Measurements from ENCODE around the gene TEX54. TPM values are rescaled to one million over a fixed set of nuclear protein-coding genes. Genes with fewer than 3 reads are reported as not detected.

Gene TEX54
- total and polyA plus RNA-seq, 2 donors (not counting 1 experiment from before 2014, with no cell fraction given), result not detected

- no peak overlapping the region for H2AFZ ChIP-seq (ENCODE audit: low read length)
- H3K27ac ChIP-seq (ENCODE audit: insufficient read depth, low read length), result no peak overlapping the region
- H4K20me1 ChIP-seq (ENCODE audit: control insufficient read depth, extremely low read depth, insufficient read depth, low read length), result no peaks in the 10 kb centered on the region
- no peak for DNase-seq (ENCODE audit: low read depth in 2 of 2)
- no peak overlapping the region for H3K4me2 ChIP-seq (ENCODE audit: extremely low read depth, insufficient read depth, low read length)
- peaks cover 3% of the 10 kb centered on the region for H3K36me3 ChIP-seq (ENCODE audit: control insufficient read depth, insufficient read depth, low read length)
- no peak overlapping the region for H3K9ac ChIP-seq (ENCODE audit: insufficient read depth, low read length)
- H3K79me2 ChIP-seq (ENCODE audit: control insufficient read depth, insufficient read depth, low read length), result no peaks in the 10 kb centered on the region
- no peak for TF ChIP-seq CTCF (conservative IDR thresholded peaks at IDR 0.05 in 1 of 2, IDR thresholded peaks at IDR 0.05 in 1 of 2; ENCODE audit: low read depth in 1 of 2, low read length in 2 of 2)
- TF ChIP-seq EZH2 (IDR thresholded peaks at IDR 0.05; ENCODE audit: low read length, missing control alignments), result no peak
- no peak overlapping the region for H3K4me3 ChIP-seq (replicated peaks in 1 of 4; ENCODE audit: control extremely low read depth in 1 of 4, insufficient read depth in 1 of 4, low read depth in 3 of 4, low read length in 4 of 4)
- H3K9me3 ChIP-seq (ENCODE audit: control insufficient read depth, insufficient read depth, low read depth, low read length), result no peaks in the 10 kb centered on the region
- no peaks in the 10 kb centered on the region for H3K4me1 ChIP-seq (ENCODE audit: control insufficient read depth, extremely low read depth, insufficient read depth, low read length)
- H3K27me3 ChIP-seq (ENCODE audit: control insufficient read depth, insufficient read depth, low read length), result no peaks in the 10 kb centered on the region
Measured at GRCh38 chr11:62847767-62848314, 15.2 kb upstream of the TEX54 start.

- no peaks in the 10 kb centered on the region for H3K9me3 ChIP-seq (ENCODE audit: control insufficient read depth, insufficient read depth, low read depth, low read length)
- no peaks in the 10 kb centered on the region for H3K79me2 ChIP-seq (ENCODE audit: control insufficient read depth, insufficient read depth, low read length)
- H3K36me3 ChIP-seq (ENCODE audit: control insufficient read depth, insufficient read depth, low read length), result no peaks in the 10 kb centered on the region
- H3K4me1 ChIP-seq (ENCODE audit: control insufficient read depth, extremely low read depth, insufficient read depth, low read length), result peaks cover 5% of the 10 kb centered on the region
- TF ChIP-seq EZH2 (IDR thresholded peaks at IDR 0.05; ENCODE audit: low read length, missing control alignments), result no peak
- no peak for TF ChIP-seq CTCF (conservative IDR thresholded peaks at IDR 0.05 in 1 of 2, IDR thresholded peaks at IDR 0.05 in 1 of 2; ENCODE audit: low read depth in 1 of 2, low read length in 2 of 2)
- DNase-seq (ENCODE audit: low read depth in 2 of 2), result no peak
- H3K27me3 ChIP-seq (ENCODE audit: control insufficient read depth, insufficient read depth, low read length), result no peaks in the 10 kb centered on the region
- no peak overlapping the region for H3K27ac ChIP-seq (ENCODE audit: insufficient read depth, low read length)
- no peak overlapping the region for H3K9ac ChIP-seq (ENCODE audit: insufficient read depth, low read length)
- no peak overlapping the region for H2AFZ ChIP-seq (ENCODE audit: low read length)
- no peak overlapping the region for H3K4me3 ChIP-seq (replicated peaks in 1 of 4; ENCODE audit: control extremely low read depth in 1 of 4, insufficient read depth in 1 of 4, low read depth in 3 of 4, low read length in 4 of 4)
- no peaks in the 10 kb centered on the region for H4K20me1 ChIP-seq (ENCODE audit: control insufficient read depth, extremely low read depth, insufficient read depth, low read length)
- H3K4me2 ChIP-seq (ENCODE audit: extremely low read depth, insufficient read depth, low read length), result no peak overlapping the region
Measured at GRCh38 chr11:62846177-62846576, 13.5 kb upstream of the TEX54 start.

GRCh38 chr11:62844154-62844553 is 11.5 kb upstream of the TEX54 start:
- Histone ChIP-seq H3K9me3 (ENCODE audit: control insufficient read depth, insufficient read depth, low read depth, low read length) (no peaks in the 10 kb centered on the region), H3K36me3 (ENCODE audit: control insufficient read depth, insufficient read depth, low read length) (no peaks in the 10 kb centered on the region), H3K4me1 (ENCODE audit: control insufficient read depth, extremely low read depth, insufficient read depth, low read length) (peaks cover 5% of the 10 kb centered on the region), H3K9ac (ENCODE audit: insufficient read depth, low read length) (no peak overlapping the region), H3K79me2 (ENCODE audit: control insufficient read depth, insufficient read depth, low read length) (peaks cover 2% of the 10 kb centered on the region), H4K20me1 (ENCODE audit: control insufficient read depth, extremely low read depth, insufficient read depth, low read length) (no peaks in the 10 kb centered on the region), H3K4me3 (replicated peaks in 1 of 4; ENCODE audit: control extremely low read depth in 1 of 4, insufficient read depth in 1 of 4, low read depth in 3 of 4, low read length in 4 of 4) (no peak overlapping the region), H3K4me2 (ENCODE audit: extremely low read depth, insufficient read depth, low read length) (no peak overlapping the region), H3K27ac (ENCODE audit: insufficient read depth, low read length) (no peak overlapping the region), H3K27me3 (ENCODE audit: control insufficient read depth, insufficient read depth, low read length) (no peaks in the 10 kb centered on the region), H2AFZ (ENCODE audit: low read length) (no peak overlapping the region)
- no peak for TF ChIP-seq EZH2 (IDR thresholded peaks at IDR 0.05; ENCODE audit: low read length, missing control alignments)
- no peak for DNase-seq (ENCODE audit: low read depth in 2 of 2)

All from fibroblast of lung (primary cell).